K562 (cell line): Measurements from ENCODE around the gene AQP2. TPM values are rescaled to one million over a fixed set of nuclear protein-coding genes. Genes with fewer than 3 reads are reported as not detected.

Source experiments
- ATAC-seq: fragments of 200-7000 bp; cut with Tn5 transposase; 3 replicates; pipeline ENCODE4 v1.9.1; 2020; ENCODE audit warnings: moderate library complexity
- BruUV-seq: library from RNA; stranded (reverse); fragments of 400-500 nt; replicated peaks from 2 replicates; lab custom pipeline; 2021; lab: Mats Ljungman, UMichigan
- CTCF ChIA-PET: fragments of 300-600 bp; formaldehyde crosslinking; extraction: SDS; loops from one replicate; lab custom pipeline; 2021; ENCODE audit warnings: low intra/inter-chr PET ratio; lab: Yijun Ruan, JAX
- POLR2A ChIA-PET: fragments of 300-600, 350-650 bp; sonication (Branson Sonifier 250); formaldehyde crosslinking; extraction: SDS; loops from one replicate; lab custom pipeline; 2021; ENCODE audit warnings: antibody characterized with exemption, inconsistent platforms; lab: Yijun Ruan, JAX
- DNase-seq, 4 experiments: peaks; one replicate each; pipeline versions ENCODE4 v3.0.0 to v3.0.0-alpha.2; 2011 to 2018; ENCODE audit warnings: low spot score in 3 of 4, mixed read lengths in 3 of 4; ENCODE audit errors: extremely low read depth in 1 of 4
- FAIRE-seq: peaks from 2 replicates; lab custom pipeline; 2011; peaks lifted over from hg19 to GRCh38; lab: Jason Lieb, UNC
- H2AFZ ChIP-seq: 2 replicates; pipeline ENCODE4 v1.6.0; 2011; ENCODE audit warnings: low read depth, low read length, control low read depth, inconsistent platforms
- H3K27ac ChIP-seq: fragments of 200-600 bp; 3 replicates; pipeline ENCODE4 v1.8.0; 2011; ENCODE audit warnings: low read depth, mild to moderate bottlenecking, control low read depth, inconsistent platforms, low read length, moderate library complexity, mixed read lengths; ENCODE audit errors: extremely low read depth
- H3K27me3 ChIP-seq, 2 experiments: fragments of 300-600 bp in 1 of 2; 2 replicates in 1 of 2; 3 replicates in 1 of 2; pipeline versions ENCODE4 v1.6.0 to v1.8.0; 2011; ENCODE audit warnings: inconsistent platforms in 2 of 2, low read length in 2 of 2, mild to moderate bottlenecking in 1 of 2, mixed read lengths in 1 of 2, moderate library complexity in 1 of 2; ENCODE audit not compliant: control insufficient read depth in 2 of 2, insufficient read depth in 2 of 2
- H3K36me3 ChIP-seq: fragments of 300-600 bp; 3 replicates; pipeline ENCODE4 v1.8.0; 2011; ENCODE audit warnings: mild to moderate bottlenecking, low read length, inconsistent platforms; ENCODE audit not compliant: control insufficient read depth, insufficient read depth
- H3K4me1 ChIP-seq, 2 experiments: fragments of 200-600 bp in 1 of 2; replicated peaks in 1 of 2; 2 replicates in 1 of 2; 3 replicates in 1 of 2; pipeline versions ENCODE4 v1.5.1 to v1.8.0; 2011; ENCODE audit warnings: inconsistent platforms in 2 of 2, low read length in 2 of 2, mild to moderate bottlenecking in 1 of 2, mixed read lengths in 1 of 2, moderate library complexity in 1 of 2; ENCODE audit not compliant: control insufficient read depth in 2 of 2, insufficient read depth in 2 of 2
- H3K4me2 ChIP-seq: 2 replicates; pipeline ENCODE4 v1.6.1; 2011; ENCODE audit warnings: low read length, control low read depth, inconsistent platforms, mixed read lengths; ENCODE audit not compliant: insufficient read depth
- H3K4me3 ChIP-seq: fragments of 200-600 bp; sonication (generic), shearing (Covaris generic); 2 replicates; pipeline ENCODE4 v1.5.1; 2016; ENCODE audit warnings: control low read depth, inconsistent platforms
- H3K79me2 ChIP-seq: fragments of 200-600 bp; 3 replicates; pipeline ENCODE4 v1.8.0; 2011; ENCODE audit warnings: low read length, inconsistent platforms; ENCODE audit not compliant: control insufficient read depth, insufficient read depth
- H3K9ac ChIP-seq, 2 experiments: 2 replicates each; pipeline versions ENCODE4 v1.6.0 to v1.6.1; 2011; ENCODE audit warnings: low read depth in 2 of 2, low read length in 2 of 2, control low read depth in 1 of 2, inconsistent platforms in 1 of 2, mild to moderate bottlenecking in 1 of 2, mixed read lengths in 1 of 2; ENCODE audit not compliant: insufficient read depth in 1 of 2
- H3K9me1 ChIP-seq: one replicate; pipeline ENCODE4 v1.6.0; 2011; ENCODE audit warnings: inconsistent platforms, mild to moderate bottlenecking, low read length, moderate library complexity; ENCODE audit not compliant: control insufficient read depth, insufficient read depth
- H3K9me3 ChIP-seq: replicated peaks from 2 replicates; pipeline ENCODE4 v1.5.1; 2011; ENCODE audit warnings: low read depth, low read length, inconsistent platforms; ENCODE audit not compliant: control insufficient read depth, insufficient read depth
- H4K20me1 ChIP-seq: replicated peaks from 2 replicates; pipeline ENCODE4 v1.6.1; 2011; ENCODE audit warnings: low read length, inconsistent platforms, mixed read lengths; ENCODE audit not compliant: control insufficient read depth, insufficient read depth
- ATF1 ChIP-seq, 2 experiments: fragments of 450-650 bp in 1 of 2; IDR thresholded peaks; 2 replicates each; pipeline ENCODE4 v1.6.1; 2016; ENCODE audit warnings: missing compliant biosample characterization in 1 of 2, missing genetic modification characterization in 1 of 2
- BRF2 ChIP-seq: IDR thresholded peaks from 3 replicates; pipeline ENCODE4 v1.6.1; 2011; ENCODE audit warnings: borderline replicate concordance, mild to moderate bottlenecking; ENCODE audit not compliant: insufficient read length, insufficient read depth
- FOXM1 ChIP-seq, 2 experiments: fragments of 450-650 bp in 1 of 2; sonication (generic) in 1 of 2; formaldehyde crosslinking in 1 of 2; IDR thresholded peaks; 2 replicates each; pipeline versions ENCODE4 v1.6.1 to v1.9.0; 2017 to 2022; ENCODE audit warnings: low read depth in 2 of 2, mild to moderate bottlenecking in 2 of 2, missing genetic modification reagents in 1 of 2, moderate library complexity in 1 of 2
- MYNN ChIP-seq, 2 experiments: sonication (generic); formaldehyde crosslinking in 1 of 2; IDR thresholded peaks; 2 replicates each; pipeline versions ENCODE4 v1.5.0 to v1.6.1; 2016 to 2020; ENCODE audit warnings: antibody characterized with exemption in 1 of 2, missing genetic modification reagents in 1 of 2
- RBM17 ChIP-seq: fragments of 200-400 bp; formaldehyde crosslinking; IDR thresholded peaks from 2 replicates; pipeline ENCODE4 v1.6.1; 2017; ENCODE audit warnings: low read depth, mild to moderate bottlenecking, low read length, borderline replicate concordance
- ZNF511 ChIP-seq: sonication (generic); formaldehyde crosslinking; IDR thresholded peaks from 2 replicates; pipeline ENCODE4 v1.8.0; 2022; ENCODE audit warnings: mild to moderate bottlenecking, missing genetic modification reagents
- WGBS: fragments of 100-300 bp; shearing (Covaris generic); methylation state at CpG from one replicate; pipeline ENCODE4 v1.1.6; 2016; ENCODE audit warnings: low coverage, mixed read lengths; ENCODE audit not compliant: insufficient coverage; ENCODE audit errors: missing lambda C conversion rate; 5-methylcytosine and 5-hydroxymethylcytosine counted together
- in situ Hi-C: fragments of 300-500 bp; cut with MboI; formaldehyde crosslinking; loops from 4 replicates; pipeline ENCODE4 v1.15.0; 2018; ENCODE audit warnings: inconsistent platforms, mixed read lengths
- intact Hi-C: fragments of 100-400 bp; cut with micrococcal nuclease; formaldehyde crosslinking; loops from 2 replicates; pipeline ENCODE4 v1.14.2; 2022
- polyA plus RNA-seq, 8 experiments: library from polyadenylated mRNA; depleted of rRNA in 4 of 8; stranded (reverse) in 5 of 8; unstranded in 3 of 8; fragments of >200 nt; fragmentation: Nextera tagmentation in 2 of 8; fragmentation: Illumina TruSeq in 1 of 8; extraction: Ambion mirVana in 2 of 8; extraction: Trizol in 1 of 8; gene quantifications; 2 replicates each; pipeline versions ENCODE4 v1.2.1 to v1.2.3, GENCODE V29; 2011 to 2014; ENCODE audit warnings: inconsistent platforms in 1 of 8, missing spikeins in 1 of 8
- total RNA-seq, 7 experiments: library from RNA; depleted of rRNA in 6 of 7; stranded (reverse); fragments of >200 nt in 6 of 7; fragmentation: Illumina TruSeq in 2 of 7; extraction: Trizol in 2 of 7; gene quantifications; 2 replicates each; pipeline versions ENCODE4 v1.2.1 to v1.2.3, GENCODE V29; 2011 to 2021; ENCODE audit warnings: low replicate concordance in 1 of 7

AQP2 gene
- total and polyA plus RNA-seq, 9 of the 15 experiments (the other 6 are each of a cell fraction or from before 2014, with no cell fraction given): not detected

GRCh38 chr12:49917788-49918173 lies 32.8 kb upstream of the AQP2 start:
- no peak overlapping the region for H3K27ac ChIP-seq
- no peak for ATAC-seq
- no TSS peak for BruUV-seq
- H3K4me2 ChIP-seq: no peak overlapping the region
- DNase-seq: no peak
- H3K36me3 ChIP-seq: no peaks in the 10 kb centered on the region
- intact Hi-C loops: no loop called here
- no peak overlapping the region for H2AFZ ChIP-seq
- ChIA-PET CTCF (no interaction called here), POLR2A (interaction anchor here (0.6 to 1.0 kb wide), 3 partner anchors 10 to 92 kb away, joined by 3 to 4 read pairs (median 3); no protein-coding TSS in a partner anchor)
- H3K9me1 ChIP-seq: no peaks in the 10 kb centered on the region
- FAIRE-seq: no peak
- H3K4me1 ChIP-seq: peaks cover 7% of the 10 kb centered on the region in 2 experiments; a peak in 4 of 5 replicates
- in situ Hi-C loops: no loop called here
- H4K20me1 ChIP-seq: no peaks in the 10 kb centered on the region
- H3K4me3 ChIP-seq: no peak overlapping the region
- no peaks in the 10 kb centered on the region for H3K9me3 ChIP-seq
- 11% methylated on average over 5 of the region's 5 CpGs for WGBS
- H3K79me2 ChIP-seq: no peaks in the 10 kb centered on the region
- no peak overlapping the region for H3K9ac ChIP-seq
- TF ChIP-seq BRF2 (no peak), RBM17 (no peak), FOXM1 (IDR thresholded peaks at IDR 0.05; ENCODE audit: low read depth) (no peak), FOXM1 (CRISPR knock-in tag; IDR thresholded peaks at IDR 0.05; ENCODE audit: low read depth) (no peak), ATF1 (CRISPR knock-in tag; IDR thresholded peaks at IDR 0.05) (no peak), ATF1 (tag; IDR thresholded peaks at IDR 0.05) (no peak), ZNF511 (no peak), MYNN (IDR thresholded peaks at IDR 0.05) (no peak), MYNN (CRISPR knock-in tag; IDR thresholded peaks at IDR 0.05) (no peak)
- peaks cover 5 to 29% of the 10 kb centered on the region in 2 experiments for H3K27me3 ChIP-seq
